Mesodermal cell (in vitro differentiated cells): ENCODE results near the gene PCSK9.

Experiments used
- H3K27ac ChIP-seq: 2 replicates; pipeline ENCODE4 v1.7.0; 2013; ENCODE audit warnings: mild to moderate bottlenecking, low read depth, low read length, moderate library complexity; ENCODE audit not compliant: severe bottlenecking
- H3K36me3 ChIP-seq: 2 replicates; pipeline ENCODE4 v1.7.1; 2013; ENCODE audit warnings: mild to moderate bottlenecking, low read length, moderate library complexity; ENCODE audit not compliant: control insufficient read depth, insufficient read depth
- H3K4me1 ChIP-seq: one replicate; pipeline ENCODE4 v1.7.1; 2013; ENCODE audit warnings: mild to moderate bottlenecking, low read length; ENCODE audit not compliant: insufficient read depth, control insufficient read depth, poor library complexity, severe bottlenecking
- H3K4me3 ChIP-seq: 2 replicates; pipeline ENCODE4 v1.7.0; 2013; ENCODE audit warnings: low read length, control low read depth, mild to moderate bottlenecking; ENCODE audit not compliant: insufficient read depth, poor library complexity, severe bottlenecking; ENCODE audit errors: extremely low read depth
- H3K9me3 ChIP-seq: 2 replicates; pipeline ENCODE4 v1.7.1; 2013; ENCODE audit warnings: mild to moderate bottlenecking, low read length, moderate library complexity; ENCODE audit not compliant: control insufficient read depth
- WGBS, 2 experiments: methylation state at CpG; one replicate each; pipeline ENCODE4 v1.1.5; 2013; ENCODE audit warnings: missing lambda C conversion rate in 2 of 2; ENCODE audit not compliant: insufficient coverage in 2 of 2; 5-methylcytosine and 5-hydroxymethylcytosine counted together

PCSK9 gene

GRCh38 chr1:55067914-55068313, 28.6 kb downstream of the PCSK9 start:
- Histone ChIP-seq H3K9me3 (no peaks in the 10 kb centered on the region), H3K27ac (no peak overlapping the region), H3K4me1 (peaks cover 8% of the 10 kb centered on the region), H3K36me3 (peaks cover 67% of the 10 kb centered on the region), H3K4me3 (no peak overlapping the region)
- no CpG with 5 or more reads among the region's 1 CpG for WGBS, 2 experiments

GRCh38 chr1:55068638-55069037, 29.3 kb downstream of the PCSK9 start:
- WGBS, 2 experiments: 95 to 99% methylated on average over 9 of the region's 9 CpGs
- no peak overlapping the region for H3K4me3 ChIP-seq
- H3K9me3 ChIP-seq: no peaks in the 10 kb centered on the region
- H3K27ac ChIP-seq: no peak overlapping the region
- H3K36me3 ChIP-seq: peaks cover 74% of the 10 kb centered on the region
- H3K4me1 ChIP-seq: peaks cover 8% of the 10 kb centered on the region

GRCh38 chr1:55069280-55069679, 29.9 kb downstream of the PCSK9 start:
- Histone ChIP-seq H3K27ac (no peak overlapping the region), H3K4me1 (peaks cover 8% of the 10 kb centered on the region), H3K4me3 (no peak overlapping the region), H3K36me3 (peaks cover 80% of the 10 kb centered on the region), H3K9me3 (no peaks in the 10 kb centered on the region)
- 96 to 100% methylated on average over 4 to 7 of the region's 7 CpGs for WGBS, 2 experiments

- Histone ChIP-seq H3K4me3 (no peak overlapping the region), H3K27ac (no peak overlapping the region), H3K9me3 (no peaks in the 10 kb centered on the region), H3K36me3 (peaks cover 93% of the 10 kb centered on the region), H3K4me1 (no peaks in the 10 kb centered on the region)
- WGBS, 2 experiments: 90 to 96% methylated on average over 15 to 16 of the region's 17 CpGs
Observed at GRCh38 chr1:55070293-55071164, 31.2 kb downstream of the PCSK9 start.

- Histone ChIP-seq H3K36me3 (peaks cover 91% of the 10 kb centered on the region), H3K27ac (no peak overlapping the region), H3K9me3 (no peaks in the 10 kb centered on the region), H3K4me1 (no peaks in the 10 kb centered on the region), H3K4me3 (no peak overlapping the region)
- whole genome bisulfite sequencing, 2 experiments: 66 to 67% methylated on average over 7 to 8 of the region's 8 CpGs
Observed at GRCh38 chr1:55071477-55071876, 32.1 kb downstream of the PCSK9 start.

GRCh38 chr1:55073187-55073916, 34.0 kb downstream of the PCSK9 start:
- no peaks in the 10 kb centered on the region for H3K9me3 ChIP-seq
- 86 to 96% methylated on average over 2 of the region's 3 CpGs for WGBS, 2 experiments
- H3K4me1 ChIP-seq: no peaks in the 10 kb centered on the region
- H3K36me3 ChIP-seq: peaks cover 96% of the 10 kb centered on the region
- no peak overlapping the region for H3K4me3 ChIP-seq
- no peak overlapping the region for H3K27ac ChIP-seq

- no CpG with 5 or more reads among the region's 2 CpGs for WGBS, 2 experiments
- Histone ChIP-seq H3K4me3 (no peak overlapping the region), H3K4me1 (no peaks in the 10 kb centered on the region), H3K9me3 (no peaks in the 10 kb centered on the region), H3K36me3 (peaks cover 95% of the 10 kb centered on the region), H3K27ac (no peak overlapping the region)
Observed at GRCh38 chr1:55074455-55074854, 35.1 kb downstream of the PCSK9 start.

GRCh38 chr1:55076356-55076755, 37.0 kb downstream of the PCSK9 start:
- Histone ChIP-seq H3K4me3 (no peak overlapping the region), H3K9me3 (no peaks in the 10 kb centered on the region), H3K36me3 (peaks cover 91% of the 10 kb centered on the region), H3K4me1 (peaks cover under 1% of the 10 kb centered on the region), H3K27ac (no peak overlapping the region)
- WGBS, 2 experiments: 89 to 100% methylated on average over 1 of the region's 1 CpG

- Histone ChIP-seq H3K9me3 (no peaks in the 10 kb centered on the region), H3K4me3 (no peak overlapping the region), H3K4me1 (peaks cover 18% of the 10 kb centered on the region), H3K27ac (no peak overlapping the region), H3K36me3 (peaks cover 89% of the 10 kb centered on the region)
- WGBS, 2 experiments: 87 to 88% methylated on average over 2 of the region's 3 CpGs
Observed at GRCh38 chr1:55078470-55078869, 39.1 kb downstream of the PCSK9 start.

GRCh38 chr1:55079651-55080050, 40.3 kb downstream of the PCSK9 start:
- Histone ChIP-seq H3K4me3 (no peak overlapping the region), H3K27ac (no peak overlapping the region), H3K9me3 (no peaks in the 10 kb centered on the region), H3K4me1 (peaks cover 18% of the 10 kb centered on the region), H3K36me3 (peaks cover 88% of the 10 kb centered on the region)
- WGBS, 2 experiments: 85 to 92% methylated on average over 2 to 6 of the region's 7 CpGs
